ENCODE measurements around the gene CDYL2.

Gene CDYL2

DNA sequence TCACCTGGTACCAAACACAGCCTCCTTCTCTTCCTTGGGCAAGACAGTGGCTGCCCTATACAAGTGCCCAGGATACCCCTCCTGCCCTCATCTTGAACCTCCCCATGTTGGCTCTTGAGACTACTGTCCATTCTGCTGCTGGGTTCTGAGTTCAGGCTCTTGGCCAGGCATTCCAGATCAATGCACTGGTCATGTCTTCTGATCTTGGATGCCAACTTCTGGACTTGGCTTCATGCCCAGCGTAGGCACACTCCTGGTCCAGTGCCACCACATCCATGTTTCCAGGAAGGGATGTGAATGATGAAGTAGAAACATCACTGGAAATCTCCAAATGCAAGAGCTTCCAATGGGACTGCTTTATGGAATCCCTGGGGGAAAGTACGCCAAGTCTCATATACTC lies 212.1 kb downstream of the CDYL2 start:
- no peak for DNase-seq (ENCODE audit: low read depth)

DNA sequence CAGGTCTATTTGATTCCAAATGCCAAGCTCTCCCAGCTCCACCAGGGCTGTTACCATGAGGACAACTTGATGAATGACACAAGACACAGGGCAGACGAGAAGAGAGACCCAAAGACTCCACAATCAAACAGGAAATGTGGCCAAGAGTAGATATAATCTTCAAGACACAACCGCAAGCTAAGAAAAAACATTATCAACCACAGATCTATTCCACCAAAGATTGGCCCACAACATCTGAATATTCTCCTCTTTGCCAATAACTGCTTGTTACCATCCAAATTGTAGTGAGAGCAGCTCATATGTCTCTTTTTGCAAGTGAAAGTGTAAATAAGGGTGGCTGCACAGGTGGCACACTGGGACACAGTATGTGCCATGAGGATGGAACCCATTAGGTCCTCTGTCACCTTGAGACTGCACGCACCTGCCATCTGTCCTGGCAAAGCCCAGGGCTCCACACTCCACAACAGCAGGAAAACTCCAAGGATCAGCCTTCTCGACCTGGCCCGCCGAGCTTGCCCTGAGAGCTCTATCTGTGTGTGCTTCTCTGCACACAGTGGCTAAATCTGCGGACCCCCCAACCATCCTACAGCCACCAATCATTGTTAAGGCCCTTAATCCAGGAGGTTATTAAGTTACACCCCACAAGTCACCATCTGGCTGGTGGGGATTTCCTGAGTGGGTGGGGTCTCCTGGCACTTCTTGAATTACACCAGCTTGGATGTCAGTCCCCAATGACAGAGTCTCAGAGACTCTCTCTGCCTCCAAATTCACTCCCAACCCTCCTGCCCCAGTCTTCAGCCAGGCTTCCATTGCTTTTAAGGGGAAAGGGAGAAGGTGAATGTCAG lies 213.1 kb downstream of the CDYL2 start:
- DNase-seq (ENCODE audit: low read depth), result no peak

DNA sequence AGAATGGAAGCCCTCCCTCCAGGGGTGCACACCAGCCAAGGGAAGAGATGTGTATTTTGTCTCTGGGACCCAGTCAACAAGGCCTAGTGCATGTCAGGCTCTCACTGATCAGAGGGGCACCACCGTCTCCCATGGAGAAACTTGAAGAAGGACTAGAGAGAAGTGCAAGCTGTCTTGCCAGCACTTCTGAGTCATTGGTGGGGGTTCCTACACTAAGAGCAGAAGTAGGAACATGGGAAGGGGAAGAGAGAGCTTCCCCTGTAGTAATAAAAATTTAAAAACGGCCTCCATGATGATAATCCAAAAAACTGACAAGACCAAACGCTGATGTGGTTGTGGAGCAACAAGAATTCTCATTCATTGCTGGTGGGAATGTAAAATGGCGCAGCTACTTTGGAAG lies 217.3 kb downstream of the CDYL2 start:
- DNase-seq (ENCODE audit: low read depth), result no peak

DNA sequence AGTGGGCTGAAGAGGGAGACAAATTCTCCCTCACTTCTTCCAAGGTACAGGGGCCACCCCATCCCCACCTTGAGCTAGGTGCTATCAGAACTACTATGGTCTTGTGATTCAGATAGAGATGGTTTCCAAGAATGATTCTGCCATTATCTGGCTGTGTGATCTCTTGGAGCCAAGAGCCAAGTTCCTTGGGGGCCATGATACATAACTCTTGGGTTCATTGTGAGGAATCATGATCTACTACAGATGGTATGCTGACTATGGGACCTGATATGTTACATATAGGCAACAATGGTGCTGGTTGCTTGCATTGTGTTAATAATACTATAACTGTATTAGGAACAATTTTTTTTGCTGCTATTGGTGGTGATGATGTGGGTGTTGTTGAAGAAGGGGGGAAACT lies 217.9 kb downstream of the CDYL2 start:
- no peak for DNase-seq (ENCODE audit: low read depth)

DNA sequence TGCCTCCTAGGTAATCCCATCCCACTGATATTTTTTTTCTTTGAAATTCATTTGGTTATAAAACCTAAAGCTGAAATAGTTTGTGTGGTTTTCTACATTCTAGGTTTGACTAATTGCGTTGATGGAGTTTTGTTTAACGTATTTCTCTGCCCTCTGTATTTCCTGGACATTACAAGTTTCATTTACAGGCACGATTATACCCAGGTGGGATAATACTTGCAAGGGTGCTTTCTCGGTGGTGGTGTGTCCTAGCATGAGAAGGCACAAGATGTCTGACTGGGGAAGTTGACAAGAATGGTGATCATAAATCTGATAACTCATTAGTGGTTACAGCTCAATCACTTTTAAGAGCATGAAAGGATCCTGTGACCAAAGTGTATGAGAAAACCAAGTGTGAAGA lies 218.6 kb downstream of the CDYL2 start:
- DNase-seq (ENCODE audit: low read depth), result no peak

DNA sequence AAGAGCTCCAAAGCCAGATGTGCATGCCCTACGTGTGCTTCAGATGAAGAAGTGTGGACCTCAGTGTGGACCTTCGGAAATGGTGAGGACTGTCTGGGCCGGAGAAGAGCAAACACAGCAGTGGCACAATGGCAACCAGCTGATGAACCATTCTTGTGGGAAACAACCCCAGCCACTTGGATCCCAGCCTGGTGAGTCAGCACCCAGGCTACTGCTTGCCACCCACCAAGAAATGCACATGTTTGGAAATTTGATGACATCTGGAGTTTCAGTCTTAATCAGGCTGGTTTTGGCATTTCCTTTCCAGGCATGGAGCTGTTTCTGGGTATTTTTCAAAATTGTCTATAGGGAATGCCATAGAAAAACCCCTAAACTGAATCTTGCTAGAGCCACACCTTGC lies 220.9 kb downstream of the CDYL2 start:
- no peak for DNase-seq (ENCODE audit: low read depth)

DNA sequence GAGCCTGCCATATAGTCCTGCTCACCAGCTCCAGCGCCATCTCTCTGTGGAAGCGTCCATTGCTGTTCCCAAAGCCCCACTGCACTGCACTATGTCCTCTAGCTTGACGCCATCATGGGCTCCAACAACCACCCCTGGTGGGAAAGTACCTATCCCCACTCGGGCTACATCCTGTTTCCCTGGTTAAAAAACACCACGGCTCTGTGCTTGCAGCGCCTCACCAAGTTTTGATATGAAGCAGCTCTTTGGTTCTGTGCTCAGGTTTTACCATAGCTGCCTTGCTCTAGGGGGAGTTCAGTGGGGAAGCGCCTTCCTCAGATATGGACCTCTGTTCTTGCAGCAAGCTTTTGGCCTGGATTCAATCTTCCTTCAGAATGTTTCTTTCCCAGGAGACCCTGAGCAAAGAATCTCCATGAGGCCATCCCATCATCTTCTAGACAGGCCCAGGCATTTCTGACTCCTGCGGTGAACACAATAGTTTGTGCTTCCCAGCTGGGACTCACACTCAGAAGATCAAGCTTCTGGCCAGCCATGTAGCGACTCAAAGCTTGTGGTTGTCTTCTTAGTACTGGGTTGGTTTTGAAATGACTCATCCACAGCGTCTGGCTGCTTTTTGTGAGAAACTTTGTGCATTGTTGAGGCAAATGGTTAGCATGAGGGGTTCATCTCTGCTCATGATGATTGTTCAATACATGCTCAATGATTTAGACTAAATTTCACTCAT lies 224.1 kb downstream of the CDYL2 start:
- DNase-seq (ENCODE audit: low read depth), result peak; percentile 16

DNA sequence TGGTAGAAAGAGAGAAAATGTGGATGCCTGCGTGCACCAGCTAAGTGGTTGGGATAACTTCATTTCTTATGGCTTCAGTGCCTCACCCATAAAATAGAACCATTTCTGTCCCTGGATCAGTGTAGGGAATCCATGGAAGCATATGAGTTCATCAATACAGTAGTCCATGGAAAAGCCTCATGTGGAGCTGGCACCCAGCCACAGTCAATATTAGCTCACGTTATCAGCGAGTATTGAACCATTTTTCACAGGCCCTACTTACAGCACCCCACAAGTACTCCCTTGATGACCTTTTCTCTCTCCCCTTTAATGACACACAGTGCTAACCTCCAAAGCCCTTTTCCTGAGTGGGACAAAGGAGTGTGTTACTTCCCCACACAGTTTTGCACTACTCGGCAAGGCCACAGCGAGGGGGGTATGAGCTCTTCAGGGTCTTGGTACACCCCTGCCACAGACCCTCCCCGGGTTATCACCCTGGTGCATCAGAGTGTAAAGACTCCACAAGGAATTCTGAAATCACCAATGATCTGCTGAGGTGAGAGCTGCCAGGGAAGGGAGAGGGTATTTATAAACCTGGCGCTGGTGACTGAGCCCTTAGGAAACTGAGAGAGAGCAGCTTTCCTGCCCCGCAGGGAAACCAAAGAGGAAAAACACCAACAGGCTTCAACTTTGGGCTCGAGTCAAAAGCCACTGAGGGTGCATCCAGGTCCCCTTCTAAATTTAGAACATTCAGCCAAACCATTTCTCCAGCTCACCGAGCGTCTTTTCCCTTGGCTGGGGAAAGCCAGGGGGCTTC lies 226.7 kb downstream of the CDYL2 start:
- DNase-seq (ENCODE audit: low read depth), result no peak

DNA sequence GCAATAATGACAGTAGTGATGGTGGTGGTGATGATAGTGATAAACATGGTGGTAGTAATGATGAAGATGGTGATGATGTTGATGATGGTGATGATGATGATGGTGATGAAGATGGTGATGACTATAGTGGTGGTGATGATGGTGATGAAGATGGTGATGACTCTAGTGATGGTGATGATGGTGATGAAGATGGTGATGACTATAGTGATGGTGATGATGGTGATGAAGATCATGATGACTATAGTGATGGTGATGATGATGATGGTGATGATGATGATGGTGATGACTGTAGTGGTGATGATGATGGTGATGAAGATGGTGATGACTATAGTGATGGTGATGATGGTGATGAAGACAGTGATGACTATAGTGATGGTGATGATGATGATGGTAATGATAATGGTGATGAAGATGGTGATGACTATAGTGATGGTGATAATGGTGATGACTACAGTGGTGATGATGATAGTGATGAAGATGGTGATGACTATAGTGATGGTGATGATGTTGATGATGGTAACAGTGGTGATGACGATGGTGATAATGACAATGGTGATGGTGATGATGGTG lies 228.0 kb downstream of the CDYL2 start:
- DNase-seq (ENCODE audit: low read depth), result no peak

DNA sequence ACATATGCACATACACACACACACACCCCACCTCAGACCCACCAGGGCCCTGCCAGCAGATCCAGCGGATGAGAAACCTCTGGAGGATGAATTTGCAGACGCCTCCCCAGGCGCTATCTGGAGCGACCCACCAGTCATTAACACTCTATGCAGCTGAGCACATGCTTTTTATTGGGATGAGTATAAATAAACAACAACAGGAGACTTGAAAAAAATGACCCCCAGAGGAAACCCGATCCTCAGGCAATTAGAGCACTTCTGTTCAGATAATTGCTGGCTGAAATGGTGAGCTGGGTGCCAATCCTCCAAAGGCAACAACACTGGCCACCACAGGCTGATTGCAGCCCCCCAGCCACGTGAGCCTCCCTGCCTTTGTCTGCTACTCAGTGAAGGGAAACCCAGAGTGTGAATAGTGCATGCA lies 230.7 kb downstream of the CDYL2 start:
- no peak for DNase-seq (ENCODE audit: low read depth)

DNA sequence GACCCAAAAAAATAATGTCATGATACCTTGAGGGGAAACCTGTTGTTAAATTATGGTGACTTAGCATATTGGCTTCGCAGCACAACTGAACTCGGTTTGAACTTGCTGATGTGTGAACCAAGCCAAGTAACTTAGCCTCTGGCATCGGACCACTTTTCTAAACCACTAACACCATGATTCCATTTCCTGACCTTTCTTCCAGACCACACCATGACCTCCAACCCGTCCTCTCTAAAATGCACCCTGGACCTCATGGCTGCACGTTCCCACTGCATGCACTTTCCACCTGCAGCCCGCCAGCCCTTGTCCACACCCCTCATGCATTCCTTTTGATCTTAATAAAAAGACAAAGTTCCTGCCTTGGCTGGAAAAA lies 234.3 kb downstream of the CDYL2 start:
- DNase-seq (ENCODE audit: low read depth), result no peak

DNA sequence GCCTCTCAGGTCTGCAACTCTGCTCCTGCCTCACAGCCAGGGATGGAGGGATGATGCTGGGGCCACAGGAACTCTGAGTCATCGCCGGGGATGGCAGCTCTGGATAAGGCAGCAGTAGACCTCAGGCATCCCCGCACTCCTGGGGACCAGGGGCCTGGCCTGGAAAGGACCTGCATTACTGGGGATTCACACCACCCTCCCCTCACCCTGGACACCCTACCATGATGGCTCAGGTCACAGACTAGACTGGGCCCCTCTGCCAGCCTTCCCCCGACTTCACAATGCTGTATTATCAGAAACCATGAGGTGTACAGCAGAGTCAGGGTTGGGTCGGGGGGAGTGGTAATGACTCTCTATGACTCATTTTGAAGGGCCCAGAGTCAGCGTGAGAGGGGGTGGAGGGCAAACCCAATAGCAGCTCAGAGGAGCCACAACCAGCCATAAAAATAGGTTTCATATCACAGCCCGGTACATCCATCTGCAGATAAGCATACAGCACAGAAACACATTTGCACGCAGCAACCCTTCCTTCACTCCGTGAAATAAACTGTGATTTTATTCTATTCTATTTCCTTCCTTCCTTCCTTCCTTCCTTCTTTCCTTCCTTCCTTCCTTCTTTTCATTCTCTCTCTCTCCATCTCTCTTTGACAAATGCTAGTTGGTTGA lies 234.8 kb downstream of the CDYL2 start:
- peak; percentile 36 for DNase-seq (ENCODE audit: low read depth)

DNA sequence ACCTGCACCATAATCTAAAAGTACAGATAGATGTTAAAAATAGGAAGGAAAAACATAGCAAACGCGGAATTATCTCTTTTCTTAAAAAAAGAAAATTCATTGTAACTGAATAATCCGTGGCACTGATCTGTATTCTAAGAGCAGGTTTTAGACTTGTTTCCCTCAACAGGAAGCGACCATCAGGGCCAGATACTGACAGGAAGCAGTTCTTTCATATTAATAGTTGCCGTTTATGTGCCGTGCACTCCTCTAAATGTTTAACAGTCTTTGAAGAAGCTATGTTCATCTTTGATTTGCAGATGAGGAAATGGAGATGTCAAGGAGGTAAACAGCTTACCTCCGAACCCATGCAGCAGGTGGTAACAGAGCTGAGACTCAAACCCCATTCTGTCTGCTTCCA lies 240.0 kb downstream of the CDYL2 start:
- DNase-seq (ENCODE audit: low read depth), result no peak

DNA sequence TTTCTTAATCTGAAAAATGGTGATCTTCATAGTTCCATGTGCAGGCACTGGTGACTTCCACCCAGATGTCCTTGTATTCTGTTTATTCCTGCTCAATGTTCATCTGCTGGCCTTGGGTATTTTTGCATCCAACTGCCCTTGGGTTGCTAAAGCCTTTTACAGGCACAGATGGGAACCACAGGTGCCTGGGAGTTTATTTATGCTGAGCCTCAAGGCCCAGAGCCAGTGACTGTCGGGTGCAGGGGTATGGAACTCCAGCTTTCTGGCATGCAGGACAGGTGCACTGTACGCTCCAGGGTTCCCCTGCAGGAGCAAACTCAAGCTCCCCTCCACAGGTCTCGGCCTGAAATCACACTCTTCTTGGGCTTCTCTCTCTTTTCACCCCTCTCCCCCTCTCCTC lies 241.3 kb downstream of the CDYL2 start:
- DNase-seq (ENCODE audit: low read depth), result no peak

DNA sequence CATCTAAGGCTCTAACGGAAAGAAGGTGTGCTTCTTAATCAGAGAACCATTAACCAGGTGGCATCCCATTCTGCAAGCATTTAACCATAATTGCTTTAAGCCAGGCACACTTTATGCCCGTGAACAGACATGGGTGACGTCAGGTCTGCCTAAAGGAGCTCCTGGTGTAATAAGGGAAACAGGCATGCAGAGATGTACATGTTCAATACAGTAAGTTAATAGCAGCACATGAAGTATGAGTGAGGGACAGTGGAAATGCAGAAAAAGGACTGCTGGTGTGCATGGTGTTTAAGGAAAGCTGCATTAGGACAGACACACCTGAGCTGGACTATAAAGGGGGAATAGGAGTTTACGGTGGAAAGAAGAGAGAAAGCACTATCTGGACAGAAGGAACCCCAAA lies 245.0 kb downstream of the CDYL2 start:
- DNase-seq (ENCODE audit: low read depth), result no peak

DNA sequence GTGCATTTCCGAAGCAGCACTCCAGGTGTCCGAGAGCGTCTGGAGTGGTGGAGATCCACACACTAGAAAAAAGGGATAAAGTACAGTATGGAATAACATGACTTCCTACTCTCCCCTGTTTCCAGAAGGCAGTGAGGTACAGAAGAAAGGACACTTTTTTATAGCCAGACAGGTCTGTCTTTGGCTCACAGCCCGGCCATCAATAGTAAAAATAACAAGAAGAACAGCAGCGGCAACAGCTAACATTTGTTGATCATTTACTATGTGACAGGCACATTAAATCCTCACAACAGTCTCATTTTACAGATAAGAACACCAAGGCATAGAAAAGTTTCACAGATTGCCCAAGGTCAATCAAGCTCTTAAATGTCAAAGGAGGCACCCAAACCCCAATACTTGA lies 247.4 kb downstream of the CDYL2 start:
- no peak for DNase-seq (ENCODE audit: low read depth)

DNA sequence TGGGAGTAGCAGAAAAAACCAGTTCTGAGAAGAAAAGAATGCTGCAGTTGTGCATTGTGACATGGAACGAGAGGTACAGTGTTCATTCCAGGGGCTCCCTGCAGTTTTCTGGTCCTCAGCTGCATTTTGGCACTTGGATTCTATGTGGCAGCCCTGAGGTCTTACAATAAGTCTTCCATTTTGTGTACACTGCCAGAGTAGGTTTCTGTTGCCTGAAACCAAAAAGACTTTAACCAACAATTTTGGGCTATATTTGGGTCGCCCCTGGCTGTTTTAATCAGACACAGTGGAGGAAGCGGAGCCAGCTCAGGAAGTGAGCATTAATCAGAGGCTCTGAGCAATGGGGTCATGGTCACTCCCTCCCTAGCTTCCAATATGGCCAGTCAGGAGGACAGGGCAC lies 247.9 kb downstream of the CDYL2 start:
- no peak for DNase-seq (ENCODE audit: low read depth)

DNA sequence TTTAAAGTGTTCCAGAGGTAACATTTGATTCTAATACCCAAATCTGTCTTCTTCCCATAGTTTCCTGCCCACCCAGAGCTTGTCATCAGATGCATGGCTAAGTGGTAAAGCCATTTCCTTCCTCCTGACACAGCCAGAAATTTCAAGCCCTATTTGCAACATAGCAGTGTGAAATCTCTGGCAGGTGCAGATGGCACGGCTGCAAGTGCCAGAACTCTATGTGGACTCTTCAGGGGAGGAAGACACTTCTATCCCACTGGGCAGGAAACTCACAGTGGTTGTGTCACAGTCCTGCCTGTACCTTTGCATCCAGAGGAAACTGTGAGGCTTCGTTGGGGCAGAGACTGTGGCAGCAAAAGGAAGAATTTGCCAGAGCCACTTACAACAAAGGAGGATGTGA lies 250.4 kb downstream of the CDYL2 start:
- no peak for DNase-seq (ENCODE audit: low read depth)

DNA sequence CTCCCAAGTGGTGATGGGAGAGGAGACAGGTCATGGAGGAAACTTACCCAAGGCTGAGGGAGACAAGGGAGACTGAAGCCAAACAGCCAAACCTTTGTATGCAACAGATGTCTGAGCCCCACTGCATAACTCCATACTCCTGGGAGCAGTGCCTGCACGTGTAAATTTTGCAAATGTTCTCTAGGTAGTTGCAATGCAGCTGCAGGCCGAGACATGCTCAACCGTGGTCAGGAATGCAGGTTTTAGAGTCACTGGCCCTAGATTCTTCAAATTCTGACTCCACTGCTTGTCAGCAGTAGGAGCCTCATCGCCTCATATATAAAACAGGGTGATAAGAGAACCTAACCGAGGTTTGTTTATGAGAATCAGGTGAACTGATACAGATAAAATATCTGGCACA lies 252.1 kb downstream of the CDYL2 start:
- DNase-seq (ENCODE audit: low read depth), result no peak
